ENCODE data around the gene MAST3. TPM values are rescaled to one million over a fixed set of nuclear protein-coding genes. Genes with fewer than 3 reads are reported as not detected.
A peak's percentile ranks its signal among the peaks of the same experiment; 100 is the strongest.

Gene MAST3
- polyA plus RNA-seq, 1 of the 3 experiments (the other 2 are of a cell fraction) = 4.5 TPM

- TF ChIP-seq, protein P1, sequence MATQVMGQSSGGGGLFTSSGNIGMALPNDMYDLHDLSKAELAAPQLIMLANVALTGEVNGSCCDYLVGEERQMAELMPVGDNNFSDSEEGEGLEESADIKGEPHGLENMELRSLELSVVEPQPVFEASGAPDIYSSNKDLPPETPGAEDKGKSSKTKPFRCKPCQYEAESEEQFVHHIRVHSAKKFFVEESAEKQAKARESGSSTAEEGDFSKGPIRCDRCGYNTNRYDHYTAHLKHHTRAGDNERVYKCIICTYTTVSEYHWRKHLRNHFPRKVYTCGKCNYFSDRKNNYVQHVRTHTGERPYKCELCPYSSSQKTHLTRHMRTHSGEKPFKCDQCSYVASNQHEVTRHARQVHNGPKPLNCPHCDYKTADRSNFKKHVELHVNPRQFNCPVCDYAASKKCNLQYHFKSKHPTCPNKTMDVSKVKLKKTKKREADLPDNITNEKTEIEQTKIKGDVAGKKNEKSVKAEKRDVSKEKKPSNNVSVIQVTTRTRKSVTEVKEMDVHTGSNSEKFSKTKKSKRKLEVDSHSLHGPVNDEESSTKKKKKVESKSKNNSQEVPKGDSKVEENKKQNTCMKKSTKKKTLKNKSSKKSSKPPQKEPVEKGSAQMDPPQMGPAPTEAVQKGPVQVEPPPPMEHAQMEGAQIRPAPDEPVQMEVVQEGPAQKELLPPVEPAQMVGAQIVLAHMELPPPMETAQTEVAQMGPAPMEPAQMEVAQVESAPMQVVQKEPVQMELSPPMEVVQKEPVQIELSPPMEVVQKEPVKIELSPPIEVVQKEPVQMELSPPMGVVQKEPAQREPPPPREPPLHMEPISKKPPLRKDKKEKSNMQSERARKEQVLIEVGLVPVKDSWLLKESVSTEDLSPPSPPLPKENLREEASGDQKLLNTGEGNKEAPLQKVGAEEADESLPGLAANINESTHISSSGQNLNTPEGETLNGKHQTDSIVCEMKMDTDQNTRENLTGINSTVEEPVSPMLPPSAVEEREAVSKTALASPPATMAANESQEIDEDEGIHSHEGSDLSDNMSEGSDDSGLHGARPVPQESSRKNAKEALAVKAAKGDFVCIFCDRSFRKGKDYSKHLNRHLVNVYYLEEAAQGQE (IDR thresholded peaks at IDR 0.05; ENCODE audit: low read depth, low read length) = 0 out of 2 replicates have a peak, but pooled peaks have one; percentile 23
- TF ChIP-seq USF2 (IDR thresholded peaks at IDR 0.05; ENCODE audit: borderline replicate concordance, low read depth, low read length) = no peak
- no peak for TF ChIP-seq EP300 (IDR thresholded peaks at IDR 0.05; ENCODE audit: borderline replicate concordance in 1 of 2, low read depth in 1 of 2, low read length in 1 of 2)
- TF ChIP-seq TCF12 (IDR thresholded peaks at IDR 0.05) = no peak
- TF ChIP-seq FOXM1 (IDR thresholded peaks at IDR 0.05; ENCODE audit: low read depth) = no peak
Measured at GRCh38 chr19:18112989-18113478, 15.5 kb downstream of the MAST3 start (continued).

- no peak overlapping the region for H3K9ac ChIP-seq
- H3K36me3 ChIP-seq (replicated peaks in 1 of 2; ENCODE audit: control insufficient read depth in 1 of 2, insufficient read depth in 2 of 2, low read length in 1 of 2) = peaks cover 0 to 4% of the 10 kb centered on the region in 2 experiments
- no peaks in the 10 kb centered on the region for H3K27me3 ChIP-seq (ENCODE audit: insufficient read depth)
- H3K4me3 ChIP-seq (ENCODE audit: low read depth in 2 of 2, low read length in 1 of 2) = no peak overlapping the region
- no peaks in the 10 kb centered on the region for H3K9me2 ChIP-seq
- no peaks in the 10 kb centered on the region for H3K9me3 ChIP-seq
- no peaks in the 10 kb centered on the region for H4K20me1 ChIP-seq (ENCODE audit: insufficient read depth)
- H3K79me2 ChIP-seq (ENCODE audit: insufficient read depth) = no peaks in the 10 kb centered on the region
- TF ChIP-seq MEF2A (IDR thresholded peaks at IDR 0.05; ENCODE audit: borderline replicate concordance, low read depth) (no peak), EP300 (IDR thresholded peaks at IDR 0.05; ENCODE audit: borderline replicate concordance in 1 of 2, low read depth in 1 of 2, low read length in 1 of 2) (no peak), TAF1 (IDR thresholded peaks at IDR 0.05; ENCODE audit: borderline replicate concordance, low read depth, low read length) (no peak), FOXM1 (IDR thresholded peaks at IDR 0.05; ENCODE audit: low read depth) (no peak), ELF1 (IDR thresholded peaks at IDR 0.05) (no peak), FOSL2 (IDR thresholded peaks at IDR 0.05; ENCODE audit: borderline replicate concordance, low read depth) (no peak), SMC3 (IDR thresholded peaks at IDR 0.05; ENCODE audit: low read depth, low read length) (no peak), NRF1 (IDR thresholded peaks at IDR 0.05; ENCODE audit: low read depth, low read length) (no peak)
- TF ChIP-seq, protein P1 (IDR thresholded peaks at IDR 0.05; ENCODE audit: low read depth, low read length) = no peak
- no peak overlapping the region for H2AFZ ChIP-seq (ENCODE audit: low read depth)
- no peak overlapping the region for H3K4me2 ChIP-seq
- ChIA-PET POLR2A (no interaction called here), CTCF (interaction anchor here (0.8 to 6.3 kb wide), 15 partner anchors 8 to 166 kb away, joined by 3 to 78 read pairs (median 8); partner anchors contain the start of genes MAST3, PIK3R2 and RAB3A)
- H3K4me1 ChIP-seq (ENCODE audit: control insufficient read depth in 1 of 2, insufficient read depth in 2 of 2, low read depth in 1 of 2, low read length in 1 of 2) = peaks cover 3 to 24% of the 10 kb centered on the region in 2 experiments; a peak in 2 of 4 replicates
- H3K27ac ChIP-seq (ENCODE audit: low read depth in 2 of 2, low read length in 1 of 2) = no peak overlapping the region
- WGBS (ENCODE audit: low lambda C conversion rate) = 95% methylated on average over 5 of the region's 5 CpGs
- DNase-seq = no peak
- H3F3A ChIP-seq (replicated peaks; ENCODE audit: insufficient read depth) = peaks cover 12% of the 10 kb centered on the region
Measured at GRCh38 chr19:18113827-18114226, 16.2 kb downstream of the MAST3 start.
